ENCODE measurements around the gene ADGRG6.

The ADGRG6 gene

DNA sequence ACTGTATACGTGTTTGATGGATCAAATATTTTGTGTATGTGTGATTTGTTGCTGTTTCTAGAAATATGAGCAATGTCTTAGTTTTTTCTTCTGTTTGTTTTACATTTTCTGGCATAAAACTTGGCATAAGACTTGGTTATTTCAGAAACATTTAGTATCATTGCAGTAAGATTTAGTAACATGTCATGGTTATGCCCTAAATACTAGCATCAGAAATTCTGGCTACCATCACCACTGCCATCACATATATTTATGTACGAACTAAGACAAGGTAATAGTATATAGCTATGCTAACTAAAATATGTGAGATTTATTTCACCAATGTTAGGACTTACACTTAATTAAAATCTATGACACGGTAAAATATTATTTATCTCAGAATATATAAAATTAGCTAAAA is 10.3 kb upstream of the ADGRG6 start:
- no peak for DNase-seq (ENCODE audit: low read depth)

DNA sequence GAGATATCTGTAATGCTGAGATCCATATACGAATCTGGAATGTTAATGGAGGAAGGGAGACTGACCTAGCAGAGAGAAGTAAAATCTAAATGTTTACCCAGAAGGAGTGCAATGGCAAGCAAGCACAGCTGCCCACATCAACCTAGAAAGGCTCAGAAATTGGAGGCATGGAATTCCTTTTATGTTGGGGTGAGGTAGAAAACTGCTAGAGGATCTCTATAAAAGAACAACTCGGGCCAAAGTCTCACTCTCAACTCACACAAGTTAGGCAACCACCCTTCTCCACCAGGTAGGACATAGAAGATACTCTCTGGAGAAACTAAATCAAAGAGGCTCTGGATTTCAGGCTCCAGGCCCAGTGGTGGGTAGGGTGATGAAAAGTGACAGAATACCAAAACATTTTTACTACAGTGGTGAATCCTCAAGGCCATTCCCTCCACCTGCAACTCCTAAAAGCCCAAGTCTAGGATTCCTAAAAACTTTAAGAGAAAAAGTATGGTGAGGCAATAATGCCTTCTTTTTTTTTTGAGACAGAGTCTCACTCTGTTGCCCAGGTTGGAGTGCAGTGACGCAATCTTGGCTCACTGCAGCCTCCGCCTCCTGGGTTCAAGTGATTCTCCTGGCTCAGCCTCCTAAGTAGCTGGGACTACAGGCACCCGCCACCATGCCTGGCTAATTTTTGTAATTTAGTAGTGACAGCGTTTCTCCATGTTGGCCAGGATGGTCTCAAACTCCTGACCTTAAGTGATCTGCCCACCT is 9.5 kb upstream of the ADGRG6 start:
- DNase-seq (ENCODE audit: low read depth): no peak

DNA sequence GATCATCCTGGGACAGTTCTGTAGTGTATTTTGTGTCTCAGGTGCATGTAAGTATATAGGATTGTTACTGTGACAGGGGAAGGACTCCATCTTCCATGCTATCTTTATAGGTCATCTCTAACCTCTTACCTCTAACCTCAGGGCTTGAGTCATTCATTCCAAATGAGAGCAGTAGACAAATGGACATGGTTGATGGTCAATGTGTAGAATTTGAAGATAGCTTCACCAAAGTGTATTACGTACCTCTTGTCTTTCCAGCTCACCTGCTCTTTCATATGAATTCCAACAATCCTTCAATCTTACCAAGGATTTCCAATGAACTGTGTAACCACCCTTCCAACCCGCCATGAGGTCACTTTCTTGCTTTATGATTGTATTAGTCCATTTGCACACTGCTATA is 8.7 kb upstream of the ADGRG6 start:
- no peak for DNase-seq (ENCODE audit: low read depth)

DNA sequence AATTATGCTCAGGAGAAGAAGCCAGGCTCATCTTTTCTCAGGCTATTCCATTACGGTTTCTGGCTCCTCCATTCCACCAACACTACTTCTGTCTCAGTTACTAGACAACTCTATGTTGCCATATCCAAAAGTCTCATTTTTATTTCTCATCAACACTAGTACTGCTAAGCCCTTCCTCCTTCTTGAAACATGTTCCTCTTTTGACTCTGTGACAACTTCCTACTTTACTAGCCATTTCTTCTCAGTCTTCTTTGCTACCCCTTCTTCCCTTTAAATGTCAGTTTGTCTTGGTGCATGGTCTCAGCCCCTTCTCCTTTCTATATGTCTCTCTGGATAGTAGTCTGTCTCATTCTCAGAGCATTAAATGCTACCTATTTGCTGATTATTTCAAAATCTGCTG is 7.1 kb upstream of the ADGRG6 start:
- no peak for DNase-seq (ENCODE audit: low read depth)

DNA sequence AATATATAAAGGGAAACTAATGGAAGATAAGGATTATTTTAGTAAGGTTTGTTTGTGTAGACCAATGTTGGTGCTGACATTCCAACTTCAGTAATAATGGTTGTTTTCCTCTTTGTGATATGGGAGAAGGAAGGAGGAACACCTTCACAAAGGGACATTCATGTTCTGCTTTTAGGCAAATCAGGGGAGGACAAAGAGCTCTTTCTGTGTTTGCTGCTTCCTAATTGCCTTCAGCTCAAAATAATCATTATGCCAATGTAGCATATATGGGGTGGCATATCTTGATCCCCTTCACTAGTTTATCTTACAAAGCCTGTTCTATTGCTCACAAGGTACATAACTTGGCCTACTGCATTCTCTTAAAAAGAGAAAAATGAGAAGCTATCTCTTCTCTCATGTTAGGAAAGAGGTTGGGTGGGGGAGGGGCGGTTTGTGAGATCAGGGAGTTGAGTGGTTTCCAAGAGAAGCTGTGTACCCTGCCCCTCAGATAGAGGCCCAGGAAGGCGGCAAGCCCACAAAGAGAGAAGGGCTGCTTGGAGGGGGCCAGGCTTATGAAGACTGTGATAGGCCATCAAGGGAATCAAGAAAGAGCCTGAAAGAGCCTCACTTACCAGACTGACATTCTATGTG is 4.7 kb upstream of the ADGRG6 start:
- DNase-seq (ENCODE audit: low read depth): no peak

DNA sequence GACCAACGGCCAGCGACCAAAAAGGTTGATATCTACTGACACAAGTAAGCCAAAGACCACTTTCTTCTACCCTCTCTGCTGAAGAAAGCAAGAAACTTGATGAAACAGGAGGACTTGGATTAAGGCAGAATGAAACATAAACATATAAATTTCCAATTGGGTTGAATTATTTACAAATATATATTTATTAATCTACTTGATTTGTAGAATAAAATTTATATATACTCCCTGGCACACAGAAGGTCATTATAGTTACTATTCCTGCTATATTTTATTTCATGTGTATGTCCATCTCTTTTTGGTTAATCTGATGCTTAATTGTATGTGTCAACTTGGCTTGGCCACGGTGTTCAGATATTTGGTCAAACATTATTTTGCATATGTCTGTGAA is 4.2 kb upstream of the ADGRG6 start:
- no peak for DNase-seq (ENCODE audit: low read depth)

DNA sequence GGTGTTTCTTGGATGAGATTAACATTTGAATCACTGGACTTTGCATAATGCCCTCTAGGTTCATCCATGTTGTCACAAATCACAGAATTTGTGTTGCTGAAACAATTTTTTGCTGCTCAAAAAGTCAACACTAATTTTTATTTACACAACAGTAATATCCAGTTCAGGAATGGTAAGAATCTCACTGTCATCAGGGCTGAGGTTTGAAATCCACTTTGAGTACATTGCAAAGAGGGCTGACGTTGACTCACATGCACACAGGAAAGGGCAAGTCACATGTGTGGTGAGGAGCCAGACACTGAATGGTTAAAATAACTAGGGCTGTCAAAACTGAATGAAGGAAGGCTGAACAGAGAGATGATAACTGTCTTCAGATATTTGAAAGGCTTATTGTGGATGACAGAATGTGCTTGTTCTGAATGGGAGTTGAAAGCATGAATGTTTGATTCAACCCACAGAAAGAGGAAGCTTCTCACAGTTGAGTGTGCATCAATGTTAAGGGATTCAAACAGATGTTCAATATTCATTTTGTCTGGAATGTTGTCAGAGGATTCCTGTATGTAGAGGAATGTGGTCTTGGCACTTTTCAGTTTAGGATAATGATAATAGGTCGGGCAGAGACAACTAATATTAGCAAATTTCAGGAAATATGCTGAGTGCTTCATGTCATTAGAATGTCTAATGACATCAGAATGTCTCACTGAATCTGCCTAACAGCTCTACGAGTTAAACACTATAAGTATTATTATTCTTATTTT is 3.6 kb upstream of the ADGRG6 start:
- no peak for DNase-seq (ENCODE audit: low read depth)

DNA sequence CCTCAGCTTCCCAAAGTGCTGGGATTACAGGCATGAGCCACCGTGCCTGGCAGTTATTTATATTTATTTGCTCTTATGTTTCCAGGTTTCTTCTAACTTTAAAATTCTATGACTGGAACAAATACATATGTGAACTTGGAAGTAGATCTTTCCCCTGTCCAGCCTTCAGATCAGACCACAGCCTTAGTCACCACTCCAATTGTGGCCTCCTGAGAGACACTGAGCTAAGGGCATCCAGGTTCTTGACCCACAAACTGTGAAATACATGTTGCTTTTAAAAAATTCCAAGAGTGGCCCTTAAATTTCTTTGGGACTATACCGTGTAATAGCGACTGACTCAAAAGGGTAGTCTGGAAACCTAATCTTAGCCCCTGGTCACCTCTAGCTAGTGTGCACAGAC is 1.5 kb upstream of the ADGRG6 start:
- DNase-seq (ENCODE audit: low read depth): no peak

DNA sequence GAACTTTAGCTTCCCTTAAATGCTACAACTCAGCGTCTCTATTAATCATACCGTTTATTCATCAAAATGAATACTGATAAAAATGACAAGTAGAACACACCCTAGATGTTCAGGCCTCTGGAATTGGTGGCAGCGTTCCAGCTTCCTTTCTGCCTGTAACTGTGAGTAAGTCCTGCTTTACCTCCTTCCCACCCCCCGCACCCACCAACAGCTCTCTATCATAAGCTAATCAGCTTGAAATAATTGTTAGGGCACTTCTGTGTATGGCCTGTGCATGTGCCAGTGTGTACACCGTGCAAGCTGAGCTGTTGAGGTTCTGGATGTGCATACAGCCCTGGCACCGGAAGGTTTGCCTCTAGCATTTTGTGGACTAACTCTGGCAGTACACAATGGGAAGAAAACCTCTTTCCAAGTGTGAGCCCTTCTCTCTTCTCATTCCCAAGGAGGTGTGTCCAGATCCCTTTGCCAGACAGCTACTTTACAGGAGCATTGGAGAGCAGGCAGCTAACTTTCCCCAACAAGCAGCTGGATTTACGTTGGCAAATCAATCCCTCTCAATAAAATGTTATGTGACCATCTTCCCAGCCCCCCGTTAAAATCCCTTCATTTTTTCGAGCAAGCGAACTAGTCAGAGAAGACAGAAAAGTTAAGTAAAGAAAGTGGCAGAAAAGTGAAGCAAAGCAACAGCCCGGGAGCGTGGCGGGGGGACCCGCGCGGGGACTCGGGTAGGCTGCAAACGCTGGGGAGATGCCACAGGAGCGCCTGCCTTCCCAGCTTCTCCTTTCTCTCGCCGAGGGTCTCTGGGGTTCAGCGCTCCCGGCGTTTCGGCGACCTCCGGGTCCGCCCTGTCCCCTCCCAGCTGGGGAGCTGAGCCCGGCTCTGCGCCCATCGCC is 803 bp upstream of the ADGRG6 start:
- DNase-seq (ENCODE audit: low read depth): no peak

DNA sequence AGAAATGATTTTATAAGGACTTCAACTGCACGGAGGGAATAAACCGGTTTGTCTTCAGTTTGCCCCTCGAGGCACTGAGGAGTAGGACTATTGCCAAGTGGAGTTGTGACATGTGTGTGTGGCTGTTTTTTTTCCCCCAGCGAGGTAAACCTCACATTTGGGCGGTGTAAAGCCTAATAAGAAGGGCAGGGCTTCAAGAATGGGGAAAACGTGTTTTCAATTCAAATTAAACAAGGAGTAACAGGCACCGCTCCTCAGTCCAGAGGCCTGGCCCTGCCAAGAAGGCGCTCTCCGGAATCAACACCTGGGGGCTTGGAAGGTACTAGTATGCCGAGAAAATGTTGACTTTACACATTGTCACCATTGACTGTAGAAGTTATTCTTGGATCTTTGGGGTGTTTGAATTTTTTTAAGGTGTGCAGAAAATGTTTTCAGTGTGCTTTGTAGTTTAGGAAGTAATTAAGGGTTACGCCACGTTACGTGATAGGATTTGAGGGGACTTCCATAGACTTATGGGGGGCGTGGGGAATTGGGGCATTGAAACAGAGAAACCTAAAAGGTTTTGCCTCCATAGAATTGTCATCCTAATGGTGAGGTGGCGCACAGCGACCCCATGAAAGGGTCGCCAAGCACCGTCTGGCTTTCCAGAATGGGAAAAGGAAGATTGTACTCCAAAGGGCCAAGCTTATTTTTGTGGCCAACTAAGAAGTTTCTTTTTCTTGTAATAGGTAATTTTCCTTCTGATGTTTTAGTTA is 791 bp downstream of the ADGRG6 start:
- DNase-seq (ENCODE audit: low read depth): no peak

DNA sequence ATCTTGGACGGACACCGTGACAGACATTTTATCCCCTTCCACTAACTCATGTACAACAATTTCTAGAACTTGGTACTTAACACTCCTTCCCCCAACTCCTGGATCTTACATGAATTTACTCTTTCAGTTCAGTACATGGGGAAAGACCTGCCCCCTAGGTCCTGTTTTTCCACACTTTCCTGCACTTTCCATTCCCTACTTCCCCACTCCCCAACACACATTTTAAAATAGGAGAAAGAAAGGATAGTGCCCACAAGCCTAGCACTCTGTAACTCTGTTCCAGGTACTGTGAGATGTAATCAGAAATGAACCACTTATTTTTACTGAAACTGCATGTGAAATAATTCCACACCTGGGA is 1.3 kb downstream of the ADGRG6 start:
- DNase-seq (ENCODE audit: low read depth): no peak

DNA sequence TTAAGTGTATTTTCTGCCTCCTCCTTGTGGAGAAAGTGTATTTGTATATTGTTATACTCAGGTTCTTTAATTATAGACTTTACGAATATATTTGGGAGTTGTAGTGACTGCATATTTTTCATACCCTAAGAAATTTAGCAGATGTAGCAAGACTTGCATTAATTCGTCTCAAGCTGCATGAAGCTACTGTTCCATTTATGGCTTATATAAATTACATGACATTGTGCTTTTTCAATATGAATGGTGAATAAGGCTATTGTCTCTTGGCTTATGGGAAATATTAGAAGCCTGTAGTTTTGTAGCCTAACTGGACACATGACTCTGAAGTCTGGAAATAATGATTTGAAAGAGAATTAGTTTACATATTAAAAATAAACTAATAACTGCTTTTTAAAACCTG is 2.4 kb downstream of the ADGRG6 start:
- no peak for DNase-seq (ENCODE audit: low read depth)

DNA sequence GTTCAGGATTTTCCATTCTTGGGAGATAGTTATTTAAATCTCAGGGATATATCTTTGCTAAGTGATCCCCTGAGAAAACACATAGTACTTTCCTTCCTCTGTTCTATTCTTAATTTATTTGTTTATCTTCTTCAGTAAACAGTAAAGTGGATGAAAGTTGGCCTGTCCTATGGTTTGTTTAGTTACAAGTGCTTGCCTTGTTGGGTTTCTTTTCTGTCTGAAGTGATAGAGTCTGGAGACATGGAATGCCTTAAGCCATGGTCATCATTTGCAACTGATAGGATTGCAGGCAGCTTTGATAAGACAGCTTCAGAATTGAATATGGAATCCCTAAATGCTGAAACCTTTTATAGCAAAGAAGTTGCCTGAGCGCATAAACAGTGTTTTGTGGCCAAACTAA is 4.9 kb downstream of the ADGRG6 start:
- DNase-seq (ENCODE audit: low read depth): no peak

DNA sequence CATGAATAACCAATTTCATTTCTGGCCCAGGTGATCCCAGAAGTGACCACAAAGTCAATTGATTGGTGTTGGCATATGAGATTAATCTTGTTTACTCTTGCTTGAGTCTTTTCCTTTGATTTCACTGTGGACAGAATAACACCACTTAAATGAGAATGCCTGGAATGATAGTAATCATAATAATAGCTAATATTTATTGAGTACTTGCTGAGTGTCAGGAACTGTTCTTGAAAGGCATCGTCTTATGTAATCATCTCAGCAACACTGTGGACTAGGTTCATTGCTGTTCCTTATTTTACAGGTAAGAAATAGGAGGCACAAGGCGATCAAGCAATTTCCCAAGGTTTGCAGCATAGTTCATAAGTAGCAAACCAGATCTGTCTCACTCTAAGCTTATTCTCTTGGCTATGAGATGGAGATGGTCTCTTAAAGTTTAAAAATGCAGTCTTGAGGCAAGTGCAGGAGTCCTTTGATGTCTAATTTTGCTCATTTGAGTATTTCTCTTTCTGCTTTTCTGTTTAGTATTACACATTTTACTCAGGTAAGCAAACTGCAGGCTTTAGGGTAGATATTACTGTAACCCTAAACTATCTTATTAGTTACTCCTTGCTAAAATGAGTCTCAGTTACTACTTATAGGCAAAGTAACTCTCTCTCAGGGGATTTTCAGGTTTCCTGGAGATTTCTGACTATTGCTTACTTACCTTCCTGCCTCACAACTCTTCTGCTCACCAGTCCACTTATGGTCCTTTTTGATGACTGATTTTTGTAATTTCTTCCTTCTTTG is 6.3 kb downstream of the ADGRG6 start:
- no peak for DNase-seq (ENCODE audit: low read depth)

DNA sequence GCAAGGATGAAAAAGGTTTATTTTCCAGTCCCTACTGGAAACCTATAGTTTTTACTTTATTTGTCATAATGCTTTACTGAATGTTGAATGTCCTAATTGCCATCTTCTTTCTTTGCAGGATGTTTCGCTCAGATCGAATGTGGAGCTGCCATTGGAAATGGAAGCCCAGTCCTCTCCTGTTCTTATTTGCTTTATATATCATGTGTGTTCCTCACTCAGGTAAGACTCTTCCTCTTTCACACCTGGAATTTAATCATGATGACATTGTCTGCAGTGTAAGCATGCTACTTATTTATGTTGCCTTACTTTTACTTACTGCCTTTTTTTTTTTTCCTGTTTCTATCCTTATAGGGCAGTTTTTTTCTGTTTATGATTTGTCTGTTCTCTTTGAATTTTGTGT is 7.6 kb downstream of the ADGRG6 start:
- DNase-seq (ENCODE audit: low read depth): no peak

DNA sequence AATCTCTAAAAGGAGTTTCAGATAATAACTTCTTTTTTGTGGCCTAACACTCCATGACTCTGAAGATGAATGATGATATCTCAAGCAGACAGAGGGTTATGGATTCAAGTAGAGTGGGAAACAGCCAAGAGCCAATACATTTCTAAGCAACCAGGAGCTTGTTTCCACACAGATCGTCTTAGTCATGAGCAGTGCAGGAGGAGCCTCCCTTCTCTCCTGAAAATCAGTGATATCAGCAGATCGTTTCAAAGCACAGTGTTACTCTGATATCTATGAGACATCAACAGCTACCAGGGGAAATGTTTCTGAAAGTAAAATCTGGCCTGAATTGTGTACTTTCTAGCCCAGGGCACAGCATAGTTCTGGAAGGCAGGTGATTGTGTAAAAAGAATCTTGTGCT is 11.5 kb downstream of the ADGRG6 start:
- DNase-seq (ENCODE audit: low read depth): no peak

DNA sequence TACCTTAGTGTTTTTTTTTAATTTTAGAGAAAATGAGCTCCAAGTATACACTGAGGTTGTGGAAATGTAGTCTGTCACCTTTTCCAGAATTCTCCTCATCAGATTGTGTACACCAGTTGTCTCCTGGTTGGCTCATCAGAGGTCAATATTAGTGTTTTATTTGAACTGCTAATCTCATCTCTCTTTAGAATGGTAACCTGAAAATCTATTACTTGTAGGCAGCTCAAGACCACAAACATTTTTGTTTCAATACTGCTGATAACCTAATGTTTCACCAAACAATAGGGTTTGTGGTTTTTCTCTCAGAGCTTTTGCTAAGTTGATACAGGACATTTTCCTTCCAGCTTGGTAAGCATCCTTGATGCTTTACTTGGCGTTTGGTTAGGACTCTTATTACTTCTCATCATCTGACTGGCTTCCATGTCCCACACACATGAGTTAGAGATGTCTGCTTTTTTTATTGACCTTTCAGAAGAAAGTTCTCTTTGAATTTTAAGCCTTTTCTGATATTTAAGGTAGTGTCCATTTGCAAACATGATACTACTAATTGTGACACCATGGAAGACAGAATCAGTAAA is 15.1 kb downstream of the ADGRG6 start:
- DNase-seq (ENCODE audit: low read depth): no peak

DNA sequence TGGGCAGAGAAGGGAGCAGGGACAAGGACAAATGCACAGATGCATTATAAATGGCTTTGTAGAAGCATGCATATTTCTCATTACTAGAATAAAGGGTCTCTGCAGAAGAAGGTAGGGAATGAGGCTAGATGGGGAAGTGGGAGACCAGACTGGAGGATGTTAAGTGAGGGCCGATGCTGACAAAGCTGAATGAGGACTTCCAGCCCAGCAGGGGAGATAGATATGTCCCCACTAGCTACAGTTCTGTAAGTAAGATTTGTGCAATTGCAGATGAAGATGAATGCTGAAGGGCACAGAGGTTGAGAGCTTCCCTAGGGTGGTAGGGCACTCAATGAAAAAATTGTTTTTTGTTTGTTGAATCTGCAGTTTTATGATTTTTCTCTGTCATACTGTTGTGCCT is 16.9 kb downstream of the ADGRG6 start:
- DNase-seq (ENCODE audit: low read depth): no peak

DNA sequence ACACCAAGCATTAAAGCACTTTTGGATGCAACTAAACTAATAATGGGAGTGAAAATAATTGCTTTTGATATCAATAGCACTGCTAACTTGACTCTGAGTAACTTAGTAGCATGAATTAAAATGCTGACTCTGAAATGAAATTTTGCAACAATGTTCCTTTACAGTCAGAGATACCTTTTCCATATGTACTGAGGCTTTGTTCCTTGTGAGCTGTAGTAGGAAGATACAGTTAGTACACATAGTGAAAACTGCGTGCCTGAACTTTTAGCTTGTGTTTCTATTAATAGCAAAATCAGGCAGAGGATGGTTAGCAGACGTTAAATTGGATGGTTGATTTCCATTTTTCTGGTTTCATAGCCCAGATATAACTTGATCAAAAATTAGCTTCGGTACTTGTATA is 18.6 kb downstream of the ADGRG6 start:
- no peak for DNase-seq (ENCODE audit: low read depth)

DNA sequence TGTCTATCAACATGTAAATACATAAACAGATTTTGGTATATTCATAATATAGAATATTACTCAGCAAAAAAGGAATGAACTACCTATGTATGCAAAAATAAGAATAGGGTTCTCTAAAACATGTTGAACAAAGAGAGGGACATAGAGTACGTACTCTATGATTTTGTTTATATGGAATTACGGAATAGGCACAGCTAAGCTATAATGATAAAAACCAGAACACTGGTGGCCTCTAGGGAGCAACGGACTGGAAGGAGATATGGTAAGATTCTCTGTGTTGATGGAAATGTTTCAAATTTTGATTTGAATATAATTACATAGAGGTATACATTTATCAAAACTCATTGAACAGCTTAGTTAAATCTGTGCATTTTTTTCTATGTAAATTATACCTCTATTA is 19.6 kb downstream of the ADGRG6 start:
- DNase-seq (ENCODE audit: low read depth): no peak

DNA sequence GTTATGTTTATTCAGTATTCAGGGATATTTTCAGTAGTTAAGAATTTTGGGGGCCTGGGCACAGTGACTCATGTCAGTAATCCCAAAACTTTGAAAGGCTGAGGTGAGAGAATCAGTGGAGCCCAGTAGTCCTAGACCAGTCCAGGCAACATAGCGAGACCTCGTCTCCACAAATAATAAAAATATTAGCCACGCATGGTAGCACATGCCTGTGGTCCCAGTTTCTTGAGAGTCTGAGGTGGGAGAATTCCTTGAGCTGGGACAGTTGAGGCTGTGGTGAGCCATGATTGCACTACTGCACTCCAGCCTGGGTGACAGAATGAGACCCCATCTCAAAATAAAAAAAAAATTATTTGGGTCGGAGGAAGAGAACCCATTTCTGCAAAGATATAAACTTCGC is 20.3 kb downstream of the ADGRG6 start:
- no peak for DNase-seq (ENCODE audit: low read depth)

Data from activated T-helper 1 cell treated with Interleukin-2 at 50 U/mL for 16 hours (primary cell).